WTC11 (cell line): ENCODE measurements around the gene RDH8. TPM values are rescaled to one million over a fixed set of nuclear protein-coding genes. Genes with fewer than 3 reads are reported as not detected.

Experiments
- ATAC-seq: fragments of 200-7000 bp; cut with Tn5 transposase; 2 replicates; pipeline ENCODE4 v1.10.0; 2021; ENCODE audit warnings: mild to moderate bottlenecking, moderate library complexity
- CTCF ChIA-PET: fragments of 300-600 bp; sonication (Branson Sonifier 250); formaldehyde crosslinking; loops from one replicate; lab custom pipeline; 2021; ENCODE audit warnings: antibody characterized with exemption; lab: Charles Lee
- POLR2A ChIA-PET: fragments of 350-600 bp; sonication (Branson Sonifier 250); formaldehyde crosslinking; loops from one replicate; lab custom pipeline; 2021; ENCODE audit warnings: antibody characterized with exemption; lab: Charles Lee
- DNase-seq: peaks from one replicate; pipeline ENCODE4 v3.0.0; 2021; ENCODE audit warnings: low spot score
- H3K27ac Mint-ChIP-seq: 2 replicates; pipeline ENCODE4 v1.8.0; 2021; ENCODE audit warnings: mixed read lengths
- H3K27me3 Mint-ChIP-seq: 2 replicates; pipeline ENCODE4 v1.8.0; 2021; ENCODE audit warnings: low read depth, mild to moderate bottlenecking, moderate library complexity, mixed read lengths
- H3K36me3 Mint-ChIP-seq: 2 replicates; pipeline ENCODE4 v1.8.0; 2021; ENCODE audit warnings: mixed read lengths
- H3K4me1 Mint-ChIP-seq: 2 replicates; pipeline ENCODE4 v1.8.0; 2022; ENCODE audit warnings: mixed read lengths
- H3K4me3 Mint-ChIP-seq: 2 replicates; pipeline ENCODE4 v1.8.0; 2021; ENCODE audit warnings: mild to moderate bottlenecking, moderate library complexity, mixed read lengths
- H3K9me3 Mint-ChIP-seq: 2 replicates; pipeline ENCODE4 v1.8.0; 2021; ENCODE audit warnings: mixed read lengths
- AR ChIP-seq: fragments of 250-450 bp; sonication (Bioruptor Pico); IDR thresholded peaks from 2 replicates; pipeline ENCODE4 v1.9.0; 2021; ENCODE audit warnings: mild to moderate bottlenecking
- ATF3 ChIP-seq: sonication (generic); formaldehyde crosslinking; conservative IDR thresholded peaks from 2 replicates; pipeline ENCODE4 v1.8.1; 2022; ENCODE audit warnings: mild to moderate bottlenecking, missing genetic modification reagents
- E2F1 ChIP-seq: sonication (generic); formaldehyde crosslinking; IDR thresholded peaks from 2 replicates; pipeline ENCODE4 v1.8.0; 2022; ENCODE audit warnings: mild to moderate bottlenecking, missing genetic modification reagents
- ERG ChIP-seq: fragments of 250-450 bp; sonication (Bioruptor Pico); IDR thresholded peaks from 2 replicates; pipeline ENCODE4 v1.8.0; 2021; ENCODE audit warnings: mild to moderate bottlenecking
- FOXJ3 ChIP-seq: sonication (generic); formaldehyde crosslinking; IDR thresholded peaks from 2 replicates; pipeline ENCODE4 v1.9.0; 2021; ENCODE audit warnings: missing genetic modification reagents, mild to moderate bottlenecking, borderline replicate concordance
- HMGA2 ChIP-seq: fragments of 250-450 bp; sonication (Bioruptor Pico); IDR thresholded peaks from 2 replicates; pipeline ENCODE4 v1.4.0; 2021; ENCODE audit warnings: mild to moderate bottlenecking, moderate library complexity
- IRF2 ChIP-seq: sonication (generic); formaldehyde crosslinking; IDR thresholded peaks from 2 replicates; pipeline ENCODE4 v1.8.0; 2022; ENCODE audit warnings: low read depth, missing genetic modification reagents, borderline replicate concordance
- JUN ChIP-seq: sonication (generic); formaldehyde crosslinking; IDR thresholded peaks from 2 replicates; pipeline ENCODE4 v1.8.0; 2023; ENCODE audit warnings: mild to moderate bottlenecking, missing genetic modification reagents
- NR2C2 ChIP-seq: sonication (generic); formaldehyde crosslinking; IDR thresholded peaks from 2 replicates; pipeline ENCODE4 v1.8.0; 2022; ENCODE audit warnings: mild to moderate bottlenecking, missing genetic modification reagents
- PRDM15 ChIP-seq: sonication (generic); formaldehyde crosslinking; IDR thresholded peaks from 2 replicates; pipeline ENCODE4 v1.8.0; 2022; ENCODE audit warnings: missing genetic modification reagents
- SMAD3 ChIP-seq: sonication (generic); formaldehyde crosslinking; IDR thresholded peaks from 2 replicates; pipeline ENCODE4 v1.8.0; 2022; ENCODE audit warnings: missing genetic modification reagents, mild to moderate bottlenecking, borderline replicate concordance
- SMAD4 ChIP-seq: sonication (generic); formaldehyde crosslinking; IDR thresholded peaks from 2 replicates; pipeline ENCODE4 v1.8.0; 2022; ENCODE audit warnings: mild to moderate bottlenecking, missing genetic modification reagents
- SOX15 ChIP-seq: fragments of 250-450 bp; sonication (Bioruptor Pico); IDR thresholded peaks from 2 replicates; pipeline ENCODE4 v1.9.0; 2021; ENCODE audit warnings: mild to moderate bottlenecking
- STAT6 ChIP-seq: sonication (generic); formaldehyde crosslinking; conservative IDR thresholded peaks from 2 replicates; pipeline ENCODE4 v1.8.1; 2023; ENCODE audit warnings: mild to moderate bottlenecking, low read depth, missing genetic modification reagents, moderate library complexity
- USF1 ChIP-seq: sonication (generic); formaldehyde crosslinking; IDR thresholded peaks from 2 replicates; pipeline ENCODE4 v1.8.0; 2022; ENCODE audit warnings: mild to moderate bottlenecking, missing genetic modification reagents
- ZBTB43 ChIP-seq: sonication (generic); formaldehyde crosslinking; IDR thresholded peaks from 2 replicates; pipeline ENCODE4 v1.8.1; 2023; ENCODE audit warnings: mild to moderate bottlenecking, missing genetic modification reagents
- ZNF232 ChIP-seq: sonication (generic); formaldehyde crosslinking; IDR thresholded peaks from 2 replicates; pipeline ENCODE4 v1.8.0; 2022; ENCODE audit warnings: mild to moderate bottlenecking, missing genetic modification reagents
- ZNF281 ChIP-seq: sonication (generic); formaldehyde crosslinking; IDR thresholded peaks from 2 replicates; pipeline ENCODE4 v1.8.0; 2023; ENCODE audit warnings: mild to moderate bottlenecking, missing genetic modification reagents
- ZNF416 ChIP-seq: fragments of 250-450 bp; sonication (Bioruptor Pico); IDR thresholded peaks from 2 replicates; pipeline ENCODE4 v1.9.0; 2021; ENCODE audit warnings: mild to moderate bottlenecking, inconsistent platforms
- total RNA-seq: library from RNA; stranded (reverse); gene quantifications from 3 replicates; pipeline ENCODE4 v1.2.3, GENCODE V29; 2021

The RDH8 gene
- total RNA-seq, 1 experiment from 2014 or later: not detected

GRCh38 chr19:10010939-10011338 lies 2.3 kb upstream of the RDH8 start:
- DNase-seq (no peak), ATAC-seq (no peak)
- no peak overlapping the region for H3K4me3 Mint-ChIP-seq
- no peak overlapping the region for H3K27ac Mint-ChIP-seq
- no peaks in the 10 kb centered on the region for H3K9me3 Mint-ChIP-seq
- no peaks in the 10 kb centered on the region for H3K36me3 Mint-ChIP-seq
- ChIA-PET POLR2A (no interaction called here), CTCF (interaction anchor here (0.8 to 7.8 kb wide), 6 partner anchors 10 to 88 kb away, joined by 3 to 66 read pairs (median 8); no protein-coding TSS in a partner anchor)
- TF ChIP-seq NR2C2 (CRISPR knock-in tag) (no peak), ERG (CRISPR knock-in tag) (no peak), STAT6 (CRISPR knock-in tag) (no peak), E2F1 (CRISPR knock-in tag) (no peak), PRDM15 (no peak), HMGA2 (CRISPR knock-in tag) (no peak), JUN (CRISPR knock-in tag) (no peak), IRF2 (CRISPR knock-in tag) (no peak), SOX15 (CRISPR knock-in tag) (no peak), ZBTB43 (CRISPR knock-in tag) (no peak), ZNF416 (CRISPR knock-in tag) (no peak), FOXJ3 (CRISPR knock-in tag) (no peak), ZNF281 (CRISPR knock-in tag) (no peak), USF1 (CRISPR knock-in tag) (no peak), ATF3 (CRISPR knock-in tag) (no peak), ZNF232 (no peak), SMAD4 (CRISPR knock-in tag) (no peak), SMAD3 (no peak), AR (CRISPR knock-in tag) (no peak)
- H3K4me1 Mint-ChIP-seq: peaks cover 10% of the 10 kb centered on the region
- peaks cover 63% of the 10 kb centered on the region for H3K27me3 Mint-ChIP-seq
